Progenitor cell of endocrine pancreas (in vitro differentiated cells): ENCODE results near the gene EMC10. TPM values are rescaled to one million over a fixed set of nuclear protein-coding genes. Genes with fewer than 3 reads are reported as not detected.
"Not testable (repeated sequence)": the region's sequence is repeated elsewhere in the genome, so short reads cannot be mapped to it uniquely, and the experiment has no call there.

Source experiments
- DNase-seq: peaks from one replicate; pipeline ENCODE4 v3.0.0; 2021; ENCODE audit warnings: low spot score; ENCODE audit not compliant: unreplicated experiment
- H3K27ac Mint-ChIP-seq: 2 replicates; pipeline ENCODE4 v1.8.0; 2021; ENCODE audit warnings: mild to moderate bottlenecking, moderate library complexity, mixed read lengths
- H3K27me3 Mint-ChIP-seq: 2 replicates; pipeline ENCODE4 v1.8.0; 2021; ENCODE audit warnings: mixed read lengths
- H3K36me3 Mint-ChIP-seq: 2 replicates; pipeline ENCODE4 v1.8.0; 2022; ENCODE audit warnings: mixed read lengths; ENCODE audit not compliant: insufficient read depth
- H3K4me1 Mint-ChIP-seq: 2 replicates; pipeline ENCODE4 v1.8.0; 2021; ENCODE audit warnings: low read depth, mixed read lengths
- H3K4me3 Mint-ChIP-seq: 2 replicates; pipeline ENCODE4 v1.8.0; 2021; ENCODE audit warnings: low read depth, mild to moderate bottlenecking, moderate library complexity, mixed read lengths
- H3K9me3 Mint-ChIP-seq: 2 replicates; pipeline ENCODE4 v1.8.0; 2021; ENCODE audit warnings: low read depth, mixed read lengths
- total RNA-seq: library from RNA; stranded (reverse); gene quantifications from 2 replicates; pipeline ENCODE4 v1.2.1, GENCODE V29; 2021
- TF ChIP-seq, protein P1 (sequence below): fragments of 200-600 bp; sonication (generic); IDR thresholded peaks from one replicate; pipeline ENCODE4 v1.5.0; 2021; ENCODE audit warnings: antibody characterized with exemption, mild to moderate bottlenecking; ENCODE audit not compliant: unreplicated experiment

The EMC10 gene
- total RNA-seq, 1 donor from 2014 or later: 181 TPM

DNA sequence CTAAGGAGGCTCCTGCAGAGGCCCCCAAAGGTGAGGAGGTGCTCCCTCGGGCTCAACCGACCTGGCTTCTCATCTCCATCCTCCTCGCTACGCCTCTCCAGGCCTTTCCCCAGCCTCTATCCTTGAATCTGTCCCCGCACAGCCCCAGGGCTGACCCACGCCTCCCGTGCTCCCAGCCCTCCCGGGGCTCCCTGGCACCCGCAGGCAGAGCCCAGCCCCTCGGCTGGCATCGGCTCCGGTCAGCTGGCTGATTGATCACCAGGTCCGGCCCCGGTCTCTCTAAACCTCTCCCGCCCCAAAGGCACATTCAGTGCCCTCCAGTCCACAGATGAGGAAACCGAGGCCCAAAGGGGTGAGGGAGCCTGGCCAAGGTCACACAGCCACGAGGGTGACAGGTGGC is 41.1 kb upstream of the EMC10 start:
- Mint-ChIP-seq H3K36me3 (no peaks in the 10 kb centered on the region), H3K27ac (no peak overlapping the region), H3K27me3 (peaks cover 46% of the 10 kb centered on the region), H3K9me3 (no peaks in the 10 kb centered on the region), H3K4me3 (no peak overlapping the region), H3K4me1 (peaks cover 6% of the 10 kb centered on the region)
- DNase-seq: no peak
- TF ChIP-seq, protein P1, sequence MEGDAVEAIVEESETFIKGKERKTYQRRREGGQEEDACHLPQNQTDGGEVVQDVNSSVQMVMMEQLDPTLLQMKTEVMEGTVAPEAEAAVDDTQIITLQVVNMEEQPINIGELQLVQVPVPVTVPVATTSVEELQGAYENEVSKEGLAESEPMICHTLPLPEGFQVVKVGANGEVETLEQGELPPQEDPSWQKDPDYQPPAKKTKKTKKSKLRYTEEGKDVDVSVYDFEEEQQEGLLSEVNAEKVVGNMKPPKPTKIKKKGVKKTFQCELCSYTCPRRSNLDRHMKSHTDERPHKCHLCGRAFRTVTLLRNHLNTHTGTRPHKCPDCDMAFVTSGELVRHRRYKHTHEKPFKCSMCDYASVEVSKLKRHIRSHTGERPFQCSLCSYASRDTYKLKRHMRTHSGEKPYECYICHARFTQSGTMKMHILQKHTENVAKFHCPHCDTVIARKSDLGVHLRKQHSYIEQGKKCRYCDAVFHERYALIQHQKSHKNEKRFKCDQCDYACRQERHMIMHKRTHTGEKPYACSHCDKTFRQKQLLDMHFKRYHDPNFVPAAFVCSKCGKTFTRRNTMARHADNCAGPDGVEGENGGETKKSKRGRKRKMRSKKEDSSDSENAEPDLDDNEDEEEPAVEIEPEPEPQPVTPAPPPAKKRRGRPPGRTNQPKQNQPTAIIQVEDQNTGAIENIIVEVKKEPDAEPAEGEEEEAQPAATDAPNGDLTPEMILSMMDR: no peak

DNA sequence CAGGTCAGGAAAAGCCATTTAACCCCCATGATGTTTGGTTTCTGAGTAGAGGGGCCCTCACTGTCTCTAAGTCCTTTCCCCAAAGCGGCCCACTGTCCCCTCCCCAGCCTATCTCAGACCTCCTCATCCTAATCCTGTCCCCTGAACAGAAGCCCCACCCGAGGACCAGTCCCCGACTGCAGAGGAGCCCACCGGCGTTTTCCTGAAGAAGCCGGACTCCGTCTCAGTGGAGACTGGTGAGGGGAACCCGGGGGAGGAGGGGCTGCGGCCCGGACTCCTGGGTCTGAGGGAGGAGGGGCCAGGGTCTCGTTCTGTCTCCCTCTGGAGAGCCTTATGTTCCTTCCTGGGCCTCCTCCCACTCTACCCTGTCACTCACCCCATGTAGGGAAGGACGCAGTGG is 40.7 kb upstream of the EMC10 start:
- no peak overlapping the region for H3K27ac Mint-ChIP-seq
- no peaks in the 10 kb centered on the region for H3K36me3 Mint-ChIP-seq
- H3K27me3 Mint-ChIP-seq: peaks cover 44% of the 10 kb centered on the region
- no peak for DNase-seq
- no peak overlapping the region for H3K4me3 Mint-ChIP-seq
- H3K4me1 Mint-ChIP-seq: peaks cover 6% of the 10 kb centered on the region
- TF ChIP-seq, protein P1: no peak
- no peaks in the 10 kb centered on the region for H3K9me3 Mint-ChIP-seq

DNA sequence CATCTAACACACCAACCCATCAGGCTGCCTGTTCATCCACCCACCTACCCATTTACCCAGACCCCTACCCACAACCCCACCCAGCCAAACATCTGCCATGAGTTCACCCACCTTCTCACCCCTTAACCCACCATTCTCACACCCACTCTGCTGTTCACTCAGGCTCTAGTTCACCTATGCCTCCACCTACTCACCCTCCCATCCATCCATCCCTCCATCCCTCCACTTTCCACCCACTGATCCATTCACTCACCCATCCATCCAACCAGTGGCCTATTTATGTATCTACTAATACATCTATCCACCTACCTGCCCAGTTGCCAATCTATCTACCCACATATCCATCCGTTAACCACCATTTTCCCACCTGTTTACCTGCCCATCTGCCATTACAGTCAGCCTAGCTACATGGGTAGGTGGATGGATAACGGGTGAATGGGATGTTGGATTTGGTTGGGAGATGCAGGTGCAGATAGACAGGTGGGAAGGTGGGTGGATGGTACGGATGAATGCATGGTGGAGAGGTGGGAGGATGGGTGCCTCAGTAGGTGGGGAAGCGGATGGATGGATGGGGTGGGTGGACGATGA is 38.4 kb upstream of the EMC10 start:
- H3K9me3 Mint-ChIP-seq: no peaks in the 10 kb centered on the region
- TF ChIP-seq, protein P1: no peak
- no peak overlapping the region for H3K27ac Mint-ChIP-seq
- no peak for DNase-seq
- H3K27me3 Mint-ChIP-seq: peaks cover 34% of the 10 kb centered on the region
- no peaks in the 10 kb centered on the region for H3K36me3 Mint-ChIP-seq
- peaks cover 2% of the 10 kb centered on the region for H3K4me1 Mint-ChIP-seq
- H3K4me3 Mint-ChIP-seq: no peak overlapping the region

DNA sequence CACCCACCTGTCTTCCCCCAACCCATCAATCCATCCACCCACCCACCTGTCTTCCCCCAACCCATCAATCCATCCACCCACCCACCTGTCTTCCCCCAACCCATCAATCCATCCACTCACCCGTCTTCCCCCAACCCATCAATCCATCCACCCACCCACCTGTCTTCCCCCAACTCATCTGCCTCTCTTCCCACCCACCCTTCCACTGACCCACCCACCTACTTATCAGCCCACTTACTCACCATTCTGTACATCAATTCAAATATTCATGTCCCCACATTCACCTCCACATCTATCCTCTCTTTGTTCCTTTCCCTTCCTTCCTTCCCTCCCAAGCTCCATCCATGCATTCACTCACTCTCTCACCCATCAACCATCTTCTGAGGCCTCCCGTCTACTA is 37.2 kb upstream of the EMC10 start:
- not testable (repeated sequence) for H3K27ac Mint-ChIP-seq, DNase-seq, H3K36me3 Mint-ChIP-seq, H3K9me3 Mint-ChIP-seq, H3K4me3 Mint-ChIP-seq, H3K4me1 Mint-ChIP-seq
- peaks cover 36% of the 10 kb centered on the region for H3K27me3 Mint-ChIP-seq

DNA sequence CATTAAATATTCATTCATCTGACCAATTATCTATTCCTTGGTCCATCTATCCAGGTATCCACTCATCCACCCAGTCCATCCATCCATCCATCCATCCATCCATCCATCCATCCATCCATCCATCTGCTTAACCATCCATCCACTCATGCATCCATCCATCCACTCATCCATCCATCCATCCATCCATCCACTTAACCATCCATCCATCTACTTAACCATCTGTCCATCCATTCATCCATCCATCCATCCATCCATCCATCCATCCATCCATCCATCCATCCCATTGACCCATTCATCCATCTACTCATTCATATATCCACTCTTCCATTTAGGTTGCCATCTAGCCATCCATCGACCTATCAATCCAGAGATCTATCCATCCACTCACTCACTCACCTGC is 32.2 kb upstream of the EMC10 start:
- no peak for DNase-seq
- Mint-ChIP-seq H3K36me3 (no peaks in the 10 kb centered on the region), H3K9me3 (peaks cover 2% of the 10 kb centered on the region), H3K27me3 (peaks cover 21% of the 10 kb centered on the region), H3K4me3 (no peak overlapping the region), H3K27ac (no peak overlapping the region), H3K4me1 (no peaks in the 10 kb centered on the region)
- TF ChIP-seq, protein P1: no peak

DNA sequence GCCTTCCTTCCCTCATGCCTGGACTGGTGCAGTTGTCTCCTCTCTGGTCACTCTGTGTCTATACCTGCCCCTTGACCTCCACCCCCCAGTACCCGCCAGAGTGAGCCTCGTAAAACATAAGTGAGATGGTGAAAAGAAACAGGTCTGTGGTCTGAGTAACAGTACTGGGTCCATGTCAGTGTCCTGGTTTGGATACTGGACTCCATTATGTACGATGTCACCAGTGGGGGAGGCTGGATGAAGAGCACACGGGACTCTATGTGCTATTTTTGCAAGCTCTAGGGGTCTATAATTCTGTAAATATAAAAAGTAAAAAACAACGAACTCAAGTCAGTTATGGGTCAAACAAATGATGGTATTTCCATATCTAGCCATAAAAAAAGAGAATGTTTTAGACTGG is 29.3 kb upstream of the EMC10 start:
- DNase-seq: no peak
- no peaks in the 10 kb centered on the region for H3K36me3 Mint-ChIP-seq
- H3K4me1 Mint-ChIP-seq: no peaks in the 10 kb centered on the region
- no peak overlapping the region for H3K27ac Mint-ChIP-seq
- peaks cover 14% of the 10 kb centered on the region for H3K27me3 Mint-ChIP-seq
- no peak overlapping the region for H3K4me3 Mint-ChIP-seq
- TF ChIP-seq, protein P1: no peak
- peaks cover 2% of the 10 kb centered on the region for H3K9me3 Mint-ChIP-seq
